KMS-11 (cell line): ENCODE results near the gene ARHGAP8.

Experiments
- H2AFZ ChIP-seq: fragments of 200-600 bp; sonication (generic); 2 replicates; pipeline ENCODE4 v1.6.1; 2016; ENCODE audit warnings: antibody characterized with exemption, mixed run types, low read depth
- H3K27ac ChIP-seq: fragments of 200-600 bp; sonication (generic); 2 replicates; pipeline ENCODE4 v1.6.1; 2016; ENCODE audit warnings: mild to moderate bottlenecking, mixed run types
- H3K27me3 ChIP-seq: fragments of 200-600 bp; sonication (generic); 2 replicates; pipeline ENCODE4 v1.6.1; 2017; ENCODE audit warnings: mild to moderate bottlenecking, low read depth, mixed run types, moderate library complexity; ENCODE audit not compliant: insufficient read depth
- H3K36me3 ChIP-seq: fragments of 200-600 bp; sonication (generic); 2 replicates; pipeline ENCODE4 v1.6.1; 2017; ENCODE audit warnings: mild to moderate bottlenecking, mixed run types; ENCODE audit not compliant: insufficient read depth
- H3K4me1 ChIP-seq: fragments of 200-600 bp; sonication (generic); 2 replicates; pipeline ENCODE4 v1.6.1; 2016; ENCODE audit warnings: mild to moderate bottlenecking, low read depth, mixed run types; ENCODE audit not compliant: poor library complexity, severe bottlenecking
- H3K4me2 ChIP-seq: fragments of 200-600 bp; sonication (generic); 2 replicates; pipeline ENCODE4 v1.7.0; 2016; ENCODE audit warnings: mild to moderate bottlenecking, mixed run types
- H3K4me3 ChIP-seq: fragments of 200-600 bp; sonication (generic); IDR thresholded peaks from 2 replicates; pipeline ENCODE4 v1.6.1; 2017; ENCODE audit warnings: low read depth, low read length, mixed read lengths; ENCODE audit not compliant: insufficient read depth
- H3K79me2 ChIP-seq: fragments of 200-600 bp; sonication (generic); 2 replicates; pipeline ENCODE4 v1.6.1; 2016; ENCODE audit warnings: low read depth, mixed run types; ENCODE audit not compliant: insufficient read depth
- H3K9ac ChIP-seq: fragments of 200-600 bp; sonication (generic); 2 replicates; pipeline ENCODE4 v1.6.1; 2016; ENCODE audit warnings: mild to moderate bottlenecking, mixed run types
- H4K20me1 ChIP-seq: fragments of 200-600 bp; sonication (generic); 2 replicates; pipeline ENCODE4 v1.6.1; 2016; ENCODE audit warnings: mild to moderate bottlenecking, mixed run types; ENCODE audit not compliant: insufficient read depth
- CTCF ChIP-seq: fragments of 200-600 bp; sonication (generic); conservative IDR thresholded peaks from 2 replicates; pipeline ENCODE4 v1.6.1; 2017; ENCODE audit warnings: low read depth, mild to moderate bottlenecking, antibody characterized with exemption, low read length, moderate library complexity, mixed read lengths

ARHGAP8 gene

GRCh38 chr22:44802956-44803355 lies 50.6 kb downstream of the ARHGAP8 start:
- no peak overlapping the region for H2AFZ ChIP-seq
- no peak for TF ChIP-seq CTCF
- H4K20me1 ChIP-seq: no peaks in the 10 kb centered on the region
- H3K9ac ChIP-seq: no peak overlapping the region
- no peak overlapping the region for H3K4me3 ChIP-seq
- H3K27ac ChIP-seq: no peak overlapping the region
- H3K36me3 ChIP-seq: no peaks in the 10 kb centered on the region
- no peak overlapping the region for H3K4me2 ChIP-seq
- no peaks in the 10 kb centered on the region for H3K79me2 ChIP-seq
- H3K27me3 ChIP-seq: peaks cover 12% of the 10 kb centered on the region; the same call in 1 of the 2 replicates
- H3K4me1 ChIP-seq: no peaks in the 10 kb centered on the region

- peaks cover 12% of the 10 kb centered on the region; the same call in 1 of the 2 replicates for H3K27me3 ChIP-seq
- no peaks in the 10 kb centered on the region for H3K79me2 ChIP-seq
- no peaks in the 10 kb centered on the region for H4K20me1 ChIP-seq
- H2AFZ ChIP-seq: no peak overlapping the region
- H3K27ac ChIP-seq: no peak overlapping the region
- H3K4me3 ChIP-seq: no peak overlapping the region
- H3K9ac ChIP-seq: no peak overlapping the region
- no peak overlapping the region for H3K4me2 ChIP-seq
- TF ChIP-seq CTCF: no peak
- H3K4me1 ChIP-seq: no peaks in the 10 kb centered on the region
- no peaks in the 10 kb centered on the region for H3K36me3 ChIP-seq
These were observed 52.0 kb downstream of the ARHGAP8 start for GRCh38 chr22:44804327-44804726.

- H2AFZ ChIP-seq: no peak overlapping the region
- no peaks in the 10 kb centered on the region for H3K36me3 ChIP-seq
- peaks cover 12% of the 10 kb centered on the region; the same call in 1 of the 2 replicates for H3K27me3 ChIP-seq
- no peak for TF ChIP-seq CTCF
- no peaks in the 10 kb centered on the region for H3K79me2 ChIP-seq
- no peaks in the 10 kb centered on the region for H3K4me1 ChIP-seq
- H3K9ac ChIP-seq: no peak overlapping the region
- no peak overlapping the region for H3K4me3 ChIP-seq
- no peak overlapping the region for H3K27ac ChIP-seq
- no peak overlapping the region for H3K4me2 ChIP-seq
- H4K20me1 ChIP-seq: no peaks in the 10 kb centered on the region
These were observed 53.3 kb downstream of the ARHGAP8 start for GRCh38 chr22:44805711-44806110.

- H3K9ac ChIP-seq: no peak overlapping the region
These were observed 54.9 kb downstream of the ARHGAP8 start for GRCh38 chr22:44807232-44807631.

More at GRCh38 chr22:44807232-44807631, 54.9 kb downstream of the ARHGAP8 start:
- Histone ChIP-seq H4K20me1 (no peaks in the 10 kb centered on the region), H3K4me2 (no peak overlapping the region), H3K4me3 (no peak overlapping the region), H3K36me3 (no peaks in the 10 kb centered on the region), H2AFZ (no peak overlapping the region), H3K27me3 (peaks cover 14% of the 10 kb centered on the region; the same call in 1 of the 2 replicates), H3K27ac (no peak overlapping the region), H3K79me2 (no peaks in the 10 kb centered on the region), H3K4me1 (no peaks in the 10 kb centered on the region)
- TF ChIP-seq CTCF: no peak
